Activated T-cell treated with anti-CD3 and anti-CD28 coated beads, Interleukin-2, amount 50 U/mL, for 48 hours (primary cell): ENCODE data around the gene INHA.
A peak's percentile ranks its signal among the peaks of the same experiment; 100 is the strongest.

Source experiments
- DNase-seq, 2 experiments: peaks; one replicate each; pipeline ENCODE4 v3.0.0-alpha.2; 2020

Gene INHA

GRCh38 chr2:219540784-219541504, 31.2 kb upstream of the INHA start:
- no peak for DNase-seq

GRCh38 chr2:219541611-219542180, 30.4 kb upstream of the INHA start:
- DNase-seq: peak; percentile 95 to 96

DNA sequence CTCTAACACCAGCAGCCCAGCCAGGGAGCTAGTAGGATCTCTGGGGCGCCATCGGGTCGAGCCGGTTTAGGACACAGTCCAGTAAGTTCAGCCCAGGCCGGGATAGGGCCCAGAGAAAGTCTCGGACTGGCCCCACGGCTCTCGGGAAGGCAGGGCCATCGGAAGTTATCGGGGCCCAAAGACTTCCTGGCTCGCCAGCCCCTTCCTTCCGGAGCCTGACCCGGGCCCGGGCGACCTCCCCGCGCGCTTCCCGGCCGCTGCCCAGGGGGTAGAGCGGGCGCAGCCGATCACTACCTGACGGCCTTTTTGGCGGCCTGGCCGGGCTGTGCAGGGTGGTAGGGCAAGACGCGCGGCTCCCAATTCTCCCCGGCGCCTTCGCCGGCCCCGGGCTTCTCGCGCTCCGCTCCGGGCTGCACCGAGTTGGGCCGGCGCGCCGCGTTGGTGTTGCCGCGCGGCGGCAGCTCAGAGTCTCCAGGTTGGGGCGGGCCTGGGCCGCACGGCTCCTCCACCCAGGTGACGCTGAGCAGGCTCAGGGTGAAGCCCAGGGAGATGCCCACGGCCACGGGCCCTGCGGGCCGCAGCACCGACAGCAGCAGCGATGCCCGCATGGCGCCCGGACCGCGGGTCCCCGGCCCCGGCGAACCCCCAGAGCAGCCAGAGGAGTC, 29.0 kb upstream of the INHA start:
- DNase-seq: no peak

GRCh38 chr2:219543596-219544358, 28.3 kb upstream of the INHA start, which contains the start of the genes CHPF and TMEM198:
TSS of gene CHPF (minus strand) at chr2:219543809. CDS start at chr2:219543538, 271 bp downstream.
TSS of gene TMEM198 (plus strand) at chr2:219544028. CDS start at chr2:219544728, 700 bp downstream.
- peak; percentile 95 to 96 for DNase-seq

GRCh38 chr2:219544567-219544966, 27.5 kb upstream of the INHA start:
- no peak for DNase-seq

DNA sequence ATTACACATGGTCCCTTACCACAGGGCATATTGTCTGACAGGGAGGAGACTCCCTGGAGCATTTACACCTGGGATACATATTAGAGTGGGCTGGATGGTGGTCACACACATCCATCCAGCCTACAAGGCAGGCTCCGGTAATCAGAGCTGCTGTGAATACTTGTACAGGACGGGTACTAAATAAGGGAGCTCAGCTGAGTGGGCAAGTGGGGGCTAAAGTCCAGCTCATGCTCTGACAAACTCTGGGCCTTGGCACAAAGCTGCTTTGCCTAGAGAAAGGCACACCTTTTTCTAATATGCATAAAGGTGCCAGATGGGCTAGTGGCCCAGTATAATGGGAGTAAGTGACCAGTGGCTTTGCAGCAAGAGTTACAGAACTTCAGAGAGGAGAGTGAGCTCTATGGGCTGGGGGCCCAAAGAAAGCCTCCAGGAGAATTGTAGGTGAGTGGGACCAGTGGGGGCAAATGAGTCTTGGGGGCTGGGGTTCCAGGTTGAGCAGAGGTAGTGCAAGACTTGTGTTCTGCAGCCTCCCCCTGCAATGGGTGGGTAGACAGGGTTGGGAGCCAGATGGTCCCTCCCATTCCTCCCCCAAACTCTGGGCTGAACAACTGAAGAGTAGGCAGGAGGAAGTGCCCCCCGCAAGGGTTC, 26.7 kb upstream of the INHA start:
- no peak for DNase-seq

DNA sequence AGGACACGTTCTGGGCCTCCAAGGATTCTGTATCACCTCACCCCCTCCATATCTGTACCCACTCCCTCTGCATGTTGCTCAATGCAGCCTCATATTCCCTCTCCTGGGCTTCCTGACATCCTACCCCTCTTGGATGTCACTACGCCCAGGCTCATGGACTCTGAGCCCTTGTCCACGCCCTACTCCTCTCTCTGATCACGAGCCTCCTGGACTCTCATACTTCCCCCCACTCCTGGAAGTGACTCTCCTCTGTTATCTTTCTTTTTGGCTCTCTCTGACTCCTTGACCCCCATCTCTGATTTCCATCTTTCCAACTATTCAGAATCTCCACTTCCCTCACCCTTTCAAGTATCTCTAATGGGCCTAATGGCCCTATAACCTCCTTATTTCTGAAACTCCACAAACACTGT, 26.2 kb upstream of the INHA start:
- DNase-seq: no peak

DNA sequence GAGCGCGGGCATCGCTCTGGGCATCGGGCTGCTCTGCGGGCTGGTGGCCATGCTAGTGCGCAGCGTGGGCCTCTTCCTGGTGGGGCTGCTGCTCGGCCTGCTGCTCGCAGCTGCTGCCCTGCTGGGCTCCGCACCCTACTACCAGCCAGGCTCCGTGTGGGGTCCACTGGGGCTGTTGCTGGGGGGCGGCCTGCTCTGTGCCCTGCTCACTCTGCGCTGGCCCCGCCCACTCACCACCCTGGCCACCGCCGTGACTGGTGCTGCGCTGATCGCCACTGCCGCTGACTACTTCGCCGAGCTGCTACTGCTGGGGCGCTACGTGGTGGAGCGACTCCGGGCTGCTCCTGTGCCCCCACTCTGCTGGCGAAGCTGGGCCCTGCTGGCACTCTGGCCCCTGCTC, 24.5 kb upstream of the INHA start:
- no peak for DNase-seq

- DNase-seq: no peak
Measured at GRCh38 chr2:219548990-219549389, 23.1 kb upstream of the INHA start.

GRCh38 chr2:219549619-219550018, 22.5 kb upstream of the INHA start:
- DNase-seq: no peak

DNA sequence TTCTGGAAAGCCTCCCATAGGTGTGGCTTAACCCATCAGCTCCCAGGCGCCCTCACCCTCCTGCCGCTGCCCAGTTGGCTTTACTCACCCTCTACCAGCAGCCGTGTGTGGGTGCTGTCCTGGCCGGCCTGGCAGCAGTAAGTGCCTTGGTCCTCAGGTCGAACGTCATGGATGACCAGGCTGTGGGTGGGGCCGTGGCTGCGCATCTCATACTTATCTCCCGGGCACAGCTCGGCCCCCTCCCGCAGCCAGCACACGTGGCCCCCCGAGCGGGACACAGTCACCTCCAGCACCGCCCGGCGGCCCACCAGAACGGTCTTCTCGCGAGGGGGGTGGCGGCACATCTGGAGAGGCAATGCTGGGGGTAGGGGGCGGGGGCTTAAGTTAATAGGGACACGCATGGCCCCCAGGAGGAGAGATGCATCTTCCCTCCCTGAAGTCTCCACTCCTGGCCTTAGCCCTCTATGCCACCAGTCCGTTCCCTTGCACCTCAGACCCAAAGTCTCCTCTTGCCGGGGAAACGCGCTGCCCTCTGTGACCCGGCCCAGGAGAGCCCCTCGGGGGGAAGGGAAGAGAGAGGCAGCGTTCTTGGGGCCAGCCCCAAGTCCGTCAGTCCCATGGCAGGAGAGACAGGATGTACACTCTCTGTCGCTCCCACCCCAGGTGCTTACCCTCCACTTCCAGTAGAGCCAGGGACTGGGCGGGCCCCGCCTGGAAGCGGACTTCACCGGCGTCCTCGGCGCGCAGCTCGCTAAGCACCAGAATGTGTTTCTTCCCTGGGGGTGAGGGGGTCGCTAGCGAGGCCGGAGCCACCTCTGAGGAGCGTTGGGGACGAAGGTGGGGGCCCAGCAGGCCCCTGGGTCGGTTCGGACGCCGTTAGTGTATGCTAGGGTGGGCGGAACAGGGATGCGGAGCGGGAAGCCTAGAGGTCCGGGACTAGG, 20.4 kb upstream of the INHA start:
- DNase-seq: no peak

DNA sequence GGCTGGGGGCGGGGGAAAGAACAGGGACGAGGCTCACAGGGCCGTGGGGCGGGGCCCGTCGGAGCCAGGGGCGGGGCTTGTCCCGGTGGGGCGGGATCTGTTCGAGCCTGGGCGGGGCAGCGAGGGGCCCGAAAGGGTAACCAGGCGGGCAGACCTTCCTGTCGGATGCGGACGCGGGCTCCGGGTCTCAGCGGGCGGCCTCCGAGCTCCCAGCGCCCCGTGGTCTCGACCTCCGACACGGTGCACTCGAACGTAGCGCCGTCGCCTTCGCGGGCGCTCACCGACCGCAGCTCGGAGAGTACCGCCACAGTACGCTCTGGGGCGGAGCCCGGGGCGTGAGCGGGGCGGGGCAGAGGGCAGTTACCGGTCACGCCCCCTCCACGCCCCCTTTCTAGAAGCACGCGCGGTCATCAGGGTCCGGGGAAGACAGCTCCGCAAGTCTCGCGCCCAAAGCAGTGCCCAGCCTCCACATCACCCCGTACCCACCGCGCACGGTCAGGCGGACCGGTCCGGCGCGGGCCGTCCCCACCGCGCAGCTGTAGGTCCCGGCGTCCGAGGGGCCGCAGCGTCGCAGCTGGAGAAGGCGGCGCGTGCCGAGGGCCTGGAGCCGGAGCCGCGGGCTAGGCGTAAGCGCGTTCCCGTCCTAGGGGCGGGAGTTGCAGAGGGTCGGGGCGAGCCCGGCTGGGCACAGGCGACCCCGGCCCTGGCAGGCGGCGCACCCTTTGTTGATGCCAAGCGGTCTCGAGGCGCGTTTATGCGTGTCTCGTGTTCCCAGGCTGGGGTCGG, 19.5 kb upstream of the INHA start:
- peak; percentile 90 to 92 for DNase-seq

GRCh38 chr2:219553168-219553417, 19.0 kb upstream of the INHA start:
- no peak for DNase-seq

DNA sequence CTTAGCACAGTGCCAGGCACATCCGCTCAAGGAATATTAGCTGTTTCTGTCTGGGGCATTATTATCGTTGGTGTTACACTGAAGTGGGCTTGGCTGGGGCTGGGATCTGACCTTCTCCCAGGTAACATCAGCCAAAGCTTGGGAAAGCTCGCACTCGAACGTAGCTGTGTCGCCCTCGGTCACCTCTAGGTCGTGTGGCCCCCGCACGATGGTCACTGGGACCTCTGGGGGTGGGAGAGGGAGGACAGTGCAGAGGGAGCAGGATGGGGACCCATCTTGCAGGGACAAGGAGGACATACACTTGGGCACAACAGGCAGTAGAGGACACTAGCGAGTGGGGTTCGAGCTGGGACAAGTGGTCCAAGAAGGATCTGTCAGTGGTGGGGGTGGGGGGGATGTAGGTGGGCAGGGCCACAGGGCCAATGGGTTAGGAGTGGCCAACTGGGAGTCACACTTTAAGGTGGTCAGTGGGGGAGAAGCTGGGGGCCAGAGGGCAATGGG, 18.6 kb upstream of the INHA start:
- no peak for DNase-seq

DNA sequence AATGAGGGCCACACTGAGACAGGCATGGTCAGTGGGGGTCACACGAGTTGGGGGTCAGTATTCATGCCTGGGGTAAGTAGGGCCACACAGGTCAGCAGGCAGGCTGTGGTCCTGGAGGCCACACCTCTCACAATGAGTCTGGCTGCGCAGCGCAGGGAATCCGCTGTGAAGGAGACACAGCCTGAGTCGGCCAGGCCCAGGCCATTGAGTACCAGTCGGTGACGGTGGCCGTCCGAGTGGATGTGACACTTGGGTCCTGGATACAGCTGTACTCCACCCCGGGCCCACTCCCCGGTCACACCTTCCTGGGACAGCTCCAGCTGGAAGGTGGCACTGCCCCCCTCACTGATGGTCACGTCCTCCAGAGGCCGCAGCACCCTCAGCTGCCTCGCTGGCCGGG, 17.8 kb upstream of the INHA start:
- DNase-seq: no peak

- no peak for DNase-seq
Measured at GRCh38 chr2:219555956-219556355, 16.2 kb upstream of the INHA start.

GRCh38 chr2:219556413-219556812, 15.7 kb upstream of the INHA start:
- DNase-seq: no peak

GRCh38 chr2:219557320-219557719, 14.8 kb upstream of the INHA start:
- DNase-seq: no peak

DNA sequence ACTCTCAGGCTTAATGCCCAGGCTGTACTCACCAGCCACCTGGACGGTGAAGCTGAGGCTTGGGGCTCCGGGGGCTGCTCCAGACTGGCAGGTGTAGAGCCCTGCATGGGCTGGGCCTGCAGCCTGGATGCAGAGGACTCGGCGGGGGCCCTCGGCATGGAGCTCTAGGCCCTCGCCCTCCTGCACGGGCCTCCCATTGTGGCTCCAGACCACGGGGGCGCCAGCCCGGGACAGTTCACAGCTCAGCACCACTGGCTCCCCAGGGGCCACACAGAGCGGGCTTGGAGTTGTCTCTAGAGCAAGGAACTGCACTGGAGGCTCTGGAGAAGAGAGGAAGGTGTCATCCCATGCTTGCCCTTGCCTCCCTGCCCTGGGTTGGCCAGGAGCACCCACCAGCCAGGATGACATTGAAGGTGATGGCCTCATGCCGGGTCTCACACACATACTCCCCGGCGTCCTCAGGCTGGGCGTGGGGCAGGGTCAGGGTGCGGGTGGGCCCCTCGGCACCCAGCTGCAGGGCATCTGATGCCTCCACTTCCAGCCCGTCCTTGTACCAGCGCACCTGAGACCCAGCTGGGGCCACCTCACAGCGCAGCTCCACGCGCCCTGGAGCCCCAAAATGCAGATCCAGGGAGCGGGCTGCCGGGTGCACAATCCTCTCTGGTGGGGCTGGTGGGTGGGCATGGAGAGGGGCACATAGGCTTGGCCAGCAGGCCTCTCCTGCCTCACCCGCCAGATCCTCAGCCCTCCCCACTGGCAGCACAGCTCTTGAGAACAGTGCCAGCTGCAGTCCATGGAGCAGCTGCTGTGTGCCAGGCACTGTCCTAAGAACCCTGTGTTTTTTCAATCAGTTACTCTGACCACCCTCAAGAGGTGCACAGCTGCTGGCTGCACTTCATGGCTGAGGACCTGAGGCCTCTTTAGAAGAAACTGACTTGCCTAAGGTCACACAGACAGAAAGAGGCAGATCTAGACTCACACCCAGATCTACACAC, 14.0 kb upstream of the INHA start:
- DNase-seq: no peak
